Measurements from ENCODE around the gene VIPR2.

VIPR2 gene

DNA sequence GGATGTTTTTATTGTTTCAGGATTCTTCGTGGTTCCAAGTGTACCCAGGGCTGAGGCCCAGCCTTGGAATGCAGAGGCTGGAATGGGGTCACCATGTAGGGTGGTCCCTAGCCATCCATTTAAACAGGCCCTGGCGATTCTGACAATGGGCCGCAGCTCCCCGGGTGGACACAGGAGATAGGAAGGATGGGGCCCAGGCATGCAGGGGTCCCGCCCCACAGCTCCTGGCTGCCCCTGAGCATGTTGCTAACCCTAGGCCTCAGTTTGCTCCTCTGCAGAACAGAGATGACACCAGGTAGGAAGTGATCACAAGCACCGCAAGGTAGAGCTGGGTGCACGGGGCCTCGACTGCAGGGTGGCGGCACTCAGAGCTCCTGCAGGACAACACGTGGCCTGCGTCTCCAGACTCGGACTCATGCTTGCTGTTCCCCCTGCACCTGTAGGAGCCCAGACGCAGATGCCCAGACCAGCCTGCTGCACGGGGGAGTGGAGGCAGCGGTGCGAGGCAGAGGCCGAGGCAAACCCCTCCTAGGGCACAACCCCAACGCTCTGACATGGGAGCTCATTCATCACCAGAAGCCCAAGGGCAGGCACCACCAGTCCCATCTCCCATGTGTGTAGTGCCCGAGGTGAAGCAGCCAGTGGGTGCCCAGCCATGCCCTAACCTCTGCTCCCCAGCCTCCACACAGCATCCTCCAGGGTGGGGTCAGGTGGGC lies 25.5 kb downstream of the VIPR2 start:
- DNase-seq = no peak

- DNase-seq = no peak
Observed at GRCh38 chr7:159118623-159119022, 26.0 kb downstream of the VIPR2 start.

DNA sequence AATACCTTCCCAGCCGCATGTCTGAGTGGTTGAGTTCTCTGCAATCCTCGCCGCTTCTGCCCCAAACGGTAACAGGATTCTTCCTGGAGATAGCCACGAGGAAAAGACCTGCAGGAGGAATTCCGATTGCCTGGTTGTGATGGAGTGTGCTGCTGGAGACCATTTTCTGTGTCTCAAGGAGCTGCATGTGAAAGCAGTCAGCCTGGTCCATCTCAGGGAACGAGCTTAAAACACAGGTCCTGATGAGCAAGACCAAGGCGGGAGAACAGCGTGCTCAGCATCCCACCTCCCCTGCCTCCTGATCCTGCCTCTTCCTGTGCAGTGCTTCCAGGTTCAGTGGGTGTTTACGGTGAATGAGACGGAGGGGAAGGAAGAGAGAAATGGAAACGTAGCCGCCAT lies 26.5 kb downstream of the VIPR2 start:
- DNase-seq = no peak

GRCh38 chr7:159117366-159118196 lies 27.1 kb downstream of the VIPR2 start:
- DNase-seq = no peak

DNA sequence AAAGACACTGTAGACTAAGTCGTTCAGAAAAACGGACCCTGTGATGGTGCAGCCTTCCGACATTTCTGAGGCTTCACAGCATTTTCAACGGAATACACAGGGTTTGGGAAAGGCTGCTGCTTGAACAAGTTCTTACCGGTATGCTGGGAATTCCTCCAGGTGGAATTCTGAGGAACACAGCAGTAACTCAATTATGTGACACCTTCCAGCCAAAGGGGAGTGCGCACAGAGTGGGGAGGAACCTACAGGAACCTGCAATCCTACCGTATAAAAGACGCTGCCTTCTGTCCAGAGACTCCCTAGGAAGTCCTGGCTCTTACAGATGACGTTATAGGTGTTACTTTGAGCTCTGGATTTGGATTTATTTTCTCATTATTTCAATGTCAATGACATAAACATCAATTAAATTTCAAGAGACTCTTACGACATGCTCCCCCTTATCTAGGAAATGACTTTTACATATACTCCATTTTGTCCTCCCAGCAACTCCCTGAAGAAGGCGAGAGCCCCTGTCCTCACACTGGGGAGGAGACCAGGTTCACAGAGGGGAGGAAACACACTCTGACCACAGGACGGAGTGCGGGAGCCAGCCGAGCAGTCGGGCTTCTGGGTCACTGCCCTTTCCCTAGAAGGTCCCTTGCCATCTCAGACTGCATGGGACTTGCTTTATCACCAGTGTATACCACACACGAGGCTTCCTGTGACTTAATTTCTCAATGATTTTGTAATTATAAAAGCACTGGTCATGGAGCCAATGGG lies 27.9 kb downstream of the VIPR2 start:
- DNase-seq = no peak

- DNase-seq = no peak
Observed at GRCh38 chr7:159115601-159116501, 28.8 kb downstream of the VIPR2 start.

GRCh38 chr7:159114981-159115380 lies 29.7 kb downstream of the VIPR2 start:
- DNase-seq = no peak

- DNase-seq = no peak
Observed at GRCh38 chr7:159114096-159114495, 30.6 kb downstream of the VIPR2 start.

- no peak for DNase-seq
Observed at GRCh38 chr7:159113056-159113455, 31.6 kb downstream of the VIPR2 start.

DNA sequence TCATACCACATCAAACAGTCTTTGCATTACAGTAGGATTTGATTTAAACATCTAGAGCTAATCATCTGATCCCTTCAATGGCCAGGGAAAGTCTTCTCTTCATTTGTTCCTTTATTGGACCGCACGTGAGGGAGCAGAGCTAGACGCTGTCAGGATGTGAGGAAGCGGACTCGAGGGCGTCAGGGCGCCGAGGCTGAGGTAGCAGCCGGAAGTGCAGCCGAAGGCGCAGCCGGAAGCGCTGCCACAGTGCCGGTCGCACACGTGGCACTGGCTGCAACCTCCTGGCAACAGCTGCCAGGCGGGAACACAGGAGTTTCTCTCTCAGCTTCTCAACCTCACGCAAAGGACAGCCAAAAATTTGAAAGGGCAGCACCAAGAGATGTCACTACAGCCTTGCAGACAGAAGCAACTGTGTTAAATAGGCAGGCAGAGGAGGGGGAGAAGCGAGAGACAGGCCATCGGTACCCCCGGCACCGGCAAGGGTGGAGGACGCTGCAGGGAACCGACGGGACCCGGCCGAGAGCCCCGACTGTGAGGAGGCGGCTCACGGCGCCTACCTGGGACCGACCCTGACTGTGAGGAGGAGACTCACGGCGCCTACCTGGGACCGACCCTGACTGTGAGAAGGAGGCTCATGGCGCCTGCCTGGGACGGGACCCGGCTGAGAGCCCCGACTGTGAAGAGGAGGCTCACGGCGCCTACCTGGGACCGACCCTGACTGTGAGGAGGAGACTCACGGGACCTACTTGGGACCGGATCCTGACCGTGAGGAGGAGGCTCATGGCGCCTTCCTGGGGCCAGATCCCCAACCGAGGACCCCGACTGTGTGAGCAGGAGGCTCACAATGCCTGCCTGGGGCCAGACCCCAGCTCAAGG lies 32.3 kb downstream of the VIPR2 start:
- no peak for DNase-seq

DNA sequence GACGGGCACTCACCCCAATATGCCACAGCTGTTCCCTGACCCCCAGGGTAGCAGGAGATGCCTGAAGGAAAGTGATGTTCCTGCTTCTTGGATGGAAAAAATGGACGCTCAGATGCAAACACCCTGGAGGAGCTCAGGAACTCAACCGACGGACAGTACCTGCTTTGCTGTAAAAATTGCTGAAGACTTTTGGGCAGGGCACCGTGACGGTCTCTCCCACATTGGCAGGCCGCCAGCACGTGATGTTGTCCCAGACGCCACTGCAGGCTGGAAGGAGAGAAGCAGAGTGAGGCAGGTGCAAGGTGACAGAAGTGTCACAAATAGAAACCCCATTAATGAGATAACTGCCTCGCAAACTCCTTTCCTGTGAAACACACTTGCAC lies 35.0 kb downstream of the VIPR2 start:
- DNase-seq = no peak

DNA sequence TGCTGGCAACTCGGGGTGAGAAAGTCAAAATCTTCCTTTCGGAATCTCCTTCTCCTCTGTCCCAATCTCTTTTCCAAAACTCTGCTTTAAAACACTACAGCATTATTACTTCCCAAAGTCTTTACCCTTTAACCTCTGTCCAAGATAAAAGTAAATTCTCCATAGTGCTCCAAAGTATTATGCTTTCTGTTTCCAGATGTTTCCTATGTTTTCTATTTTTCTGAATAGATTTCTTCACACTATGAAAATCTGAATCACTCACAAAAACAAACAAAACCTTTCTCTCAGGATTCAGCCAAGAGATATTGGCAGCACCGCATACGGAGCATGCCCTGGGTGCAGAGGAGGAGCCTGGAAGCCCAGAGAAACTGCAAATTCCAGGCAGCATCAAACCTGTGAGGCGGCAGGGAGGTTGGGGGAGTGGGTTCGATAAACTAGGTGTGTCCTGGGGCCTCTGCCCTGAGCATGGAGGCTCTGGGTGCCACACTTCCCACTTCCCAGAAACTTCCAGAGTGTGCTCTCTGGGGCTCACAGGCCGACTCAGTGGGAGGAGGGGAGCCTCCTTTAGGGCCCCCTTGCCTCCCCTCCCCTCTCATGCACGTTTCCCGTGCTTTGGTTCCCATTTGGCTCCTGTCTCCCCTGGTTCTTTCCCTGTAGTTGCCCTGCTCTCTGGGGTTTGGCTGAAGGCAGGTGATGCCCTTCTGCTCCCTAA lies 35.6 kb downstream of the VIPR2 start:
- DNase-seq = no peak

DNA sequence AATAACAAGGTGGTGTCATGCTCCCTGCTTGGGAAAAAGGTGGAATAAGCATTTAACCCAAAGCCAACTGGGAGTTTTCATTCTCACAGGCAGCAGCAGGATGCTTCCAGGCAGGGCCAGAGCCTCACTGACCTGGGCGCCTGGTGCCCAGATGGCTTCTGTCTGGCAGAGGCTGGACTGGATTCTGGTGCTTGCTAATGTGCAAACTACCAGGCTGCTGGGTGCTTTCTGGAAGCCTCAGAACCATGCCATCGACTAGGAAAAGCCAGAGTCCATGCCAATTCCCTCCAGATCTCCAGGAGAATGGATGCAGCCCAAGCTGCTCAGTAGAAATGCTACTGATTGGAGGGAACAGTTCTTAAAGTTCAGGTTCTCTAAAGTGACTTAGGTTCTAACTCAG lies 36.2 kb downstream of the VIPR2 start:
- no peak for DNase-seq

GRCh38 chr7:159107161-159107892 lies 37.3 kb downstream of the VIPR2 start:
- no peak for DNase-seq

DNA sequence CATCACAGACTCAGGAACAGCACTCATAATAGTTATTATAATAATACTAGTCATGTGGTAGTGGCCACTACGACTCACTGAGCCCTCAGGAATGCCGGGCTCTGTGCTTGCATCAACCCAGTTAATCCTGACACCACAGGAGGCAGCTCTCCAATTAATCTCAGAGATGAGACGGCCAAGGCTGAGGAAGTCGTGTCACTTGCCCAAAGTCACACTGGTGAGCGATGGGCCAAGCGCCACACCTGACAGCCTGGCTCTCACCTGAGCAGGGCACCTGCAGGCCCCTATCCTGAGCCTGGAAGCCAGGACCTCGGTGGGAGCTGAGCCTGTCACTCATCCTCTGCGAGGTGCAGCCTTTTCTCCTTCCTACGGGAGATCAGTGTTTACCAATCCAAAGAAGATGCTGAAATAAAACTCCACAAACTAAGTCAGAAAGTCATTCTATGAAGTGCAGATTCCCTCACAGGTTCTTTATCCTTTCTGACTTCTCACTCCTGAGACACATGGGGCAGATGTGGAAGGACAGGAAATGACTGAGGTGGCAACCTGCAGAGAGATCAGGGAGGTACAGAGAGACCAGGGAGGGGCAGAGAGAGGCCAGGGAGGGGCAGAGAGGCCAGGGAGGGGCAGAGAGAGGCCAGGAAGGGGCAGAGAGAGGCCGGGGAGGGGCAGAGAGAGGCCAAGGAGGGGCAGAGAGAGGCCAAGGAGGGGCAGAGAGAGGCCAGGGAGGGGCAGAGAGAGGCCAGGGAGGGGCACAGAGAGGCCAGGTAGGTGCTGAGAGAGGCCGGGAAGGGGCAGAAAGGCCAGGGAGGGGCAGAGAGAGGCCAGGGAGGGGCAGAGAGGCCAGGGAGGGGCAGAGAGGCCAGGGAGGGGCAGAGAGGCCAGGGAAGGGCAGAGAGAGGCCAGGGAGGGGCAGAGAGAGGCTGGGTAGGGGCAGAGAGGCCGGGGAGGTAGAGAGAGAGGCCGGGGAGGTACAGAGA lies 38.5 kb downstream of the VIPR2 start:
- DNase-seq = no peak

- DNase-seq = no peak
Observed at GRCh38 chr7:159105066-159105780, 39.4 kb downstream of the VIPR2 start.

GRCh38 chr7:159104188-159104920 lies 40.3 kb downstream of the VIPR2 start:
- no peak for DNase-seq

Measured in GDM1 (cell line).